CD4-positive, alpha-beta T cell treated with Interferon gamma for 1 hour (primary cell): ENCODE results near the gene WNT2.
"Not testable (repeated sequence)": the region's sequence is repeated elsewhere in the genome, so short reads cannot be mapped to it uniquely, and the experiment has no call there.

Source experiments
- DNase-seq: peaks from one replicate; pipeline ENCODE4 v3.0.0-alpha.2; 2020

Gene WNT2

GRCh38 chr7:117302396-117302795, 20.5 kb downstream of the WNT2 start:
- no peak for DNase-seq

GRCh38 chr7:117300506-117300905, 22.4 kb downstream of the WNT2 start:
- not testable (repeated sequence) for DNase-seq

GRCh38 chr7:117297606-117298005, 25.3 kb downstream of the WNT2 start:
- DNase-seq: no peak

GRCh38 chr7:117296066-117296465, 26.8 kb downstream of the WNT2 start:
- no peak for DNase-seq

GRCh38 chr7:117285826-117286225, 37.0 kb downstream of the WNT2 start:
- no peak for DNase-seq

- DNase-seq: no peak
These were observed 38.2 kb downstream of the WNT2 start for GRCh38 chr7:117284692-117285091.

- DNase-seq: no peak
These were observed 39.1 kb downstream of the WNT2 start for GRCh38 chr7:117283779-117284178.

GRCh38 chr7:117283371-117283770, 39.5 kb downstream of the WNT2 start:
- DNase-seq: no peak

- DNase-seq: no peak
These were observed 40.5 kb downstream of the WNT2 start for GRCh38 chr7:117282239-117282812.

GRCh38 chr7:117281562-117281961, 41.3 kb downstream of the WNT2 start:
- no peak for DNase-seq

GRCh38 chr7:117279931-117280557, 42.8 kb downstream of the WNT2 start:
- DNase-seq: no peak

GRCh38 chr7:117279203-117279602, 43.7 kb downstream of the WNT2 start:
- no peak for DNase-seq

GRCh38 chr7:117278040-117278439, 44.8 kb downstream of the WNT2 start:
- no peak for DNase-seq

- no peak for DNase-seq
These were observed 45.3 kb downstream of the WNT2 start for GRCh38 chr7:117277576-117277975.

GRCh38 chr7:117274951-117275350, 47.9 kb downstream of the WNT2 start:
- no peak for DNase-seq

- DNase-seq: no peak
These were observed 49.0 kb downstream of the WNT2 start for GRCh38 chr7:117273814-117274225.

GRCh38 chr7:117273325-117273724, 49.5 kb downstream of the WNT2 start:
- no peak for DNase-seq

- DNase-seq: no peak
These were observed 50.7 kb downstream of the WNT2 start for GRCh38 chr7:117272017-117272759.

GRCh38 chr7:117271566-117271965, 51.3 kb downstream of the WNT2 start:
- DNase-seq: no peak

- DNase-seq: no peak
These were observed 52.5 kb downstream of the WNT2 start for GRCh38 chr7:117270371-117270770.

- DNase-seq: no peak
These were observed 53.0 kb downstream of the WNT2 start for GRCh38 chr7:117269886-117270285.

- no peak for DNase-seq
These were observed 53.4 kb downstream of the WNT2 start for GRCh38 chr7:117269417-117269816.

GRCh38 chr7:117264716-117265115, 58.1 kb downstream of the WNT2 start:
- DNase-seq: no peak

GRCh38 chr7:117262546-117262945, 60.3 kb downstream of the WNT2 start:
- DNase-seq: no peak
